Measurements from ENCODE around the gene CREB3L2. TPM values are rescaled to one million over a fixed set of nuclear protein-coding genes. Genes with fewer than 3 reads are reported as not detected.

The CREB3L2 gene
- total and polyA plus RNA-seq, 10 of the 15 experiments (the other 5 are each of a cell fraction or from before 2014, with no cell fraction given) = 6.4 to 67.1 (median 26.2) TPM

- no peak for TF ChIP-seq PAX8 (IDR thresholded peaks at IDR 0.05)
These were observed 13.2 kb upstream of the CREB3L2 start (continued) for GRCh38 chr7:138015096-138015495.

DNA sequence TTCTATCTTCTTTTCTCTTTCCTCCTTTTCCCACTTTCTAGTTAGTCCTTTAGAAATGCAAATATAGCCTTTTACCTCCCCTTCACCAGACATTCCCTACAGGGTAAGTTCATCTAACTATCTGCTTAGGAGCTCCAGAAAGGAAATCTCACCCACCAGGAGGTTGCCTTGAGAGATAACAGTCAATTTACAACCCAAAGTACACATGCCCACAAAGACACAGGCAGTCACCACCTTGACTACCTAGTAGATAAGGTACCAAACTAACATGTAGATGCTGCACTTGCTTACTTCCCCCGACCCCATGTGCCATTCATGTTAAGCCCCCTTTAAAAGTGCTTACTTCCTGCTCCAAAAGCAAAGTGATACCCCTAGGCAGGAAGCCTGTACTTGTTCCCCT lies 12.8 kb upstream of the CREB3L2 start:
- ChIA-PET SMC1A (ENCODE audit: uncharacterized antibody, unreplicated experiment) (interaction anchor here (0.7 to 4.8 kb wide), 7 partner anchors 7 to 724 kb away, joined by 3 to 37 read pairs (median 16); partner anchors contain the start of gene CREB3L2), POLR2A (no interaction called here), CTCF (interaction anchor here (0.6 to 7.5 kb wide), 5 partner anchors 9 to 453 kb away, joined by 3 to 44 read pairs (median 6); partner anchors contain the start of gene CREB3L2), RAD21 (ENCODE audit: unreplicated experiment) (interaction anchor here (1.5 to 2.1 kb wide), 3 partner anchors 9 to 112 kb away, joined by 3 to 7 read pairs (median 5); no protein-coding TSS in a partner anchor)
- Histone ChIP-seq H3K9me3 (replicated peaks; ENCODE audit: control insufficient read depth, insufficient read depth, low read length) (no peaks in the 10 kb centered on the region), H3K4me3 (no peak overlapping the region), H2AFZ (ENCODE audit: control insufficient read depth, low read depth, low read length) (no peak overlapping the region), H3K27me3 (replicated peaks in 1 of 2; ENCODE audit: control insufficient read depth in 2 of 2, insufficient read depth in 2 of 2, low read length in 1 of 2) (no peaks in the 10 kb centered on the region), H3K4me1 (ENCODE audit: control insufficient read depth, insufficient read depth, low read length) (no peaks in the 10 kb centered on the region), H3K79me2 (ENCODE audit: control insufficient read depth, insufficient read depth, low read length) (no peaks in the 10 kb centered on the region), H4K20me1 (ENCODE audit: control insufficient read depth, insufficient read depth) (no peaks in the 10 kb centered on the region), H3K4me2 (ENCODE audit: control insufficient read depth, insufficient read depth) (no peak overlapping the region), H3K27ac (ENCODE audit: control insufficient read depth, insufficient read depth) (no peak overlapping the region), H3K9ac (ENCODE audit: control insufficient read depth, insufficient read depth, low read length) (no peak overlapping the region), H3K36me3 (ENCODE audit: control insufficient read depth in 2 of 2, insufficient read depth in 2 of 2, low read length in 1 of 2) (no peaks in the 10 kb centered on the region)
- no TSS peak for BruUV-seq (replicated peaks)
- DNase-seq (ENCODE audit: low read depth, low spot score) (no peak), FAIRE-seq (no peak), ATAC-seq (no peak)
- WGBS (ENCODE audit: insufficient coverage, insufficient replicate concordance, low lambda C conversion rate, missing lambda C conversion rate) = 9% methylated on average over 1 of the region's 1 CpG
- intact Hi-C loops (cut with micrococcal nuclease; ENCODE audit: unreplicated experiment) (no loop called here), in situ Hi-C loops (cut with MboI) (no loop called here)
- no peak for TF ChIP-seq NFIC (IDR thresholded peaks at IDR 0.05; ENCODE audit: low read depth, low read length)
- TF ChIP-seq SIX5 (IDR thresholded peaks at IDR 0.05; ENCODE audit: low read depth, low read length, severe bottlenecking) = no peak
- TF ChIP-seq BACH1 (IDR thresholded peaks at IDR 0.05; ENCODE audit: borderline replicate concordance) = no peak
- TF ChIP-seq RB1 (IDR thresholded peaks at IDR 0.05; ENCODE audit: borderline replicate concordance) = no peak
- no peak for TF ChIP-seq TARDBP (IDR thresholded peaks at IDR 0.05; ENCODE audit: borderline replicate concordance)
- no peak for TF ChIP-seq MEF2A (IDR thresholded peaks at IDR 0.05; ENCODE audit: insufficient read depth, low read depth, low read length)
- TF ChIP-seq, protein P1, sequence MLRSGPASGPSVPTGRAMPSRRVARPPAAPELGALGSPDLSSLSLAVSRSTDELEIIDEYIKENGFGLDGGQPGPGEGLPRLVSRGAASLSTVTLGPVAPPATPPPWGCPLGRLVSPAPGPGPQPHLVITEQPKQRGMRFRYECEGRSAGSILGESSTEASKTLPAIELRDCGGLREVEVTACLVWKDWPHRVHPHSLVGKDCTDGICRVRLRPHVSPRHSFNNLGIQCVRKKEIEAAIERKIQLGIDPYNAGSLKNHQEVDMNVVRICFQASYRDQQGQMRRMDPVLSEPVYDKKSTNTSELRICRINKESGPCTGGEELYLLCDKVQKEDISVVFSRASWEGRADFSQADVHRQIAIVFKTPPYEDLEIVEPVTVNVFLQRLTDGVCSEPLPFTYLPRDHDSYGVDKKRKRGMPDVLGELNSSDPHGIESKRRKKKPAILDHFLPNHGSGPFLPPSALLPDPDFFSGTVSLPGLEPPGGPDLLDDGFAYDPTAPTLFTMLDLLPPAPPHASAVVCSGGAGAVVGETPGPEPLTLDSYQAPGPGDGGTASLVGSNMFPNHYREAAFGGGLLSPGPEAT (IDR thresholded peaks at IDR 0.05; ENCODE audit: low read depth) = no peak
- no peak for TF ChIP-seq MLLT1 (IDR thresholded peaks at IDR 0.05)
- TF ChIP-seq IKZF2 (IDR thresholded peaks at IDR 0.05) = no peak
- no peak for TF ChIP-seq SREBF1 (IDR thresholded peaks at IDR 0.05; ENCODE audit: low read length)
- TF ChIP-seq EED (IDR thresholded peaks at IDR 0.05; ENCODE audit: low read depth) = no peak
- TF ChIP-seq IRF5 (IDR thresholded peaks at IDR 0.05; ENCODE audit: borderline replicate concordance) = no peak
- TF ChIP-seq ZNF592 (IDR thresholded peaks at IDR 0.05) = no peak
- TF ChIP-seq WRNIP1 (IDR thresholded peaks at IDR 0.05; ENCODE audit: borderline replicate concordance, low read depth, low read length) = no peak

Data from GM12878 (cell line).